ENCODE results near the gene FSTL4. TPM values are rescaled to one million over a fixed set of nuclear protein-coding genes. Genes with fewer than 3 reads are reported as not detected.

The FSTL4 gene
- total and polyA plus RNA-seq, 4 donors: 0.02 to 0.18 TPM; not detected in 2

- no peak overlapping the region for H3K9ac ChIP-seq (ENCODE audit: low read depth in 1 of 2, low read length in 2 of 2)
- H3K9me3 ChIP-seq (ENCODE audit: control insufficient read depth in 4 of 4, low read length in 3 of 4): no peaks in the 10 kb centered on the region
- DNase-seq (ENCODE audit: low spot score): peak; percentile 55
- no peak overlapping the region for H3K27ac ChIP-seq (ENCODE audit: low read depth in 1 of 2, low read length in 2 of 2)
- no peak overlapping the region for H3K4me3 ChIP-seq (ENCODE audit: low read depth in 1 of 3, low read length in 3 of 3)
- 65% methylated on average over 8 of the region's 8 CpGs for WGBS
- peaks cover 0 to 8% (median 0%) of the 10 kb centered on the region in 4 donors for H3K27me3 ChIP-seq (ENCODE audit: control insufficient read depth in 4 of 4, insufficient read depth in 4 of 4, low read length in 3 of 4)
- peak in 1 of 2 donors; percentile 68 for TF ChIP-seq RAD21 (IDR thresholded peaks at IDR 0.05)
- no peak for TF ChIP-seq NR2F2 (IDR thresholded peaks at IDR 0.05)
- peaks cover 0 to 7% (median 0%) of the 10 kb centered on the region in 4 donors for H3K4me1 ChIP-seq (ENCODE audit: control insufficient read depth in 4 of 4, insufficient read depth in 4 of 4, low read length in 3 of 4)
- H3K36me3 ChIP-seq (ENCODE audit: control insufficient read depth in 4 of 4, insufficient read depth in 3 of 4, low read depth in 1 of 4, low read length in 3 of 4): no peaks in the 10 kb centered on the region
Observed at GRCh38 chr5:133421394-133421793, 190.9 kb downstream of the FSTL4 start.

- no peak overlapping the region for H3K9ac ChIP-seq (ENCODE audit: low read depth in 1 of 2, low read length in 2 of 2)
- peaks cover 0 to 8% (median under 1%) of the 10 kb centered on the region in 4 donors for H3K27me3 ChIP-seq (ENCODE audit: control insufficient read depth in 4 of 4, insufficient read depth in 4 of 4, low read length in 3 of 4)
- TF ChIP-seq MAX (IDR thresholded peaks at IDR 0.05) (no peak), NR2F2 (IDR thresholded peaks at IDR 0.05) (no peak), JUND (IDR thresholded peaks at IDR 0.05) (no peak), SP1 (IDR thresholded peaks at IDR 0.05) (no peak), ZBTB33 (IDR thresholded peaks at IDR 0.05) (no peak), RXRA (IDR thresholded peaks at IDR 0.05) (no peak), GABPA (IDR thresholded peaks at IDR 0.05 in 1 of 2, conservative IDR thresholded peaks at IDR 0.05 in 1 of 2) (no peak)
- H3K9me3 ChIP-seq (ENCODE audit: control insufficient read depth in 4 of 4, low read length in 3 of 4): no peaks in the 10 kb centered on the region
- H3K27ac ChIP-seq (ENCODE audit: low read depth in 1 of 2, low read length in 2 of 2): no peak overlapping the region
- 83% methylated on average over 5 of the region's 5 CpGs for WGBS
- H3K4me3 ChIP-seq (ENCODE audit: low read depth in 1 of 3, low read length in 3 of 3): no peak overlapping the region
- DNase-seq (ENCODE audit: low spot score): no peak
- H3K36me3 ChIP-seq (ENCODE audit: control insufficient read depth in 4 of 4, insufficient read depth in 3 of 4, low read depth in 1 of 4, low read length in 3 of 4): no peaks in the 10 kb centered on the region
- H3K4me1 ChIP-seq (ENCODE audit: control insufficient read depth in 4 of 4, insufficient read depth in 4 of 4, low read length in 3 of 4): peaks cover 0 to 7% (median 0%) of the 10 kb centered on the region in 4 donors
Observed at GRCh38 chr5:133420440-133421301, 191.7 kb downstream of the FSTL4 start.

- TF ChIP-seq RXRA (IDR thresholded peaks at IDR 0.05): no peak
- WGBS: 93% methylated on average over 5 of the region's 5 CpGs
- Histone ChIP-seq H3K4me3 (ENCODE audit: low read depth in 1 of 3, low read length in 3 of 3) (no peak overlapping the region), H3K9me3 (ENCODE audit: control insufficient read depth in 4 of 4, low read length in 3 of 4) (no peaks in the 10 kb centered on the region), H3K36me3 (ENCODE audit: control insufficient read depth in 4 of 4, insufficient read depth in 3 of 4, low read depth in 1 of 4, low read length in 3 of 4) (no peaks in the 10 kb centered on the region), H3K4me1 (ENCODE audit: control insufficient read depth in 4 of 4, insufficient read depth in 4 of 4, low read length in 3 of 4) (no peaks in the 10 kb centered on the region), H3K27ac (ENCODE audit: low read depth in 1 of 2, low read length in 2 of 2) (no peak overlapping the region), H3K27me3 (ENCODE audit: control insufficient read depth in 4 of 4, insufficient read depth in 4 of 4, low read length in 3 of 4) (peaks cover 0 to 8% (median under 1%) of the 10 kb centered on the region in 4 donors), H3K9ac (ENCODE audit: low read depth in 1 of 2, low read length in 2 of 2) (no peak overlapping the region)
- DNase-seq (ENCODE audit: low spot score): no peak
Observed at GRCh38 chr5:133415906-133416305, 196.4 kb downstream of the FSTL4 start.

GRCh38 chr5:133415506-133415905, 196.8 kb downstream of the FSTL4 start:
- H3K36me3 ChIP-seq (ENCODE audit: control insufficient read depth in 4 of 4, insufficient read depth in 3 of 4, low read depth in 1 of 4, low read length in 3 of 4): no peaks in the 10 kb centered on the region
- WGBS: 83% methylated on average over 5 of the region's 5 CpGs
- H3K9ac ChIP-seq (ENCODE audit: low read depth in 1 of 2, low read length in 2 of 2): no peak overlapping the region
- H3K9me3 ChIP-seq (ENCODE audit: control insufficient read depth in 4 of 4, low read length in 3 of 4): no peaks in the 10 kb centered on the region
- no peak overlapping the region for H3K4me3 ChIP-seq (ENCODE audit: low read depth in 1 of 3, low read length in 3 of 3)
- DNase-seq (ENCODE audit: low spot score): no peak
- no peaks in the 10 kb centered on the region for H3K4me1 ChIP-seq (ENCODE audit: control insufficient read depth in 4 of 4, insufficient read depth in 4 of 4, low read length in 3 of 4)
- H3K27me3 ChIP-seq (ENCODE audit: control insufficient read depth in 4 of 4, insufficient read depth in 4 of 4, low read length in 3 of 4): peaks cover 0 to 6% (median under 1%) of the 10 kb centered on the region in 4 donors
- H3K27ac ChIP-seq (ENCODE audit: low read depth in 1 of 2, low read length in 2 of 2): no peak overlapping the region
- TF ChIP-seq CTCF (IDR thresholded peaks at IDR 0.05; ENCODE audit: low read depth, low read length, missing input control) (no peak), JUND (IDR thresholded peaks at IDR 0.05) (no peak), GABPA (IDR thresholded peaks at IDR 0.05 in 1 of 2, conservative IDR thresholded peaks at IDR 0.05 in 1 of 2) (no peak), FOXA1 (IDR thresholded peaks at IDR 0.05) (no peak), HNF4G (IDR thresholded peaks at IDR 0.05) (no peak), ZBTB33 (IDR thresholded peaks at IDR 0.05) (no peak), TAF1 (conservative IDR thresholded peaks at IDR 0.05) (no peak)

Data from liver (tissue), 9 donors.